Measurements from ENCODE around the gene ITGB1BP2.
"Not testable (repeated sequence)": the region's sequence is repeated elsewhere in the genome, so short reads cannot be mapped to it uniquely, and the experiment has no call there.

ITGB1BP2 gene

GRCh38 chrX:71281300-71281699 lies 20.2 kb upstream of the ITGB1BP2 start:
- peaks cover 5 to 11% of the 10 kb centered on the region in 2 donors for H3K4me1 ChIP-seq (ENCODE audit: control insufficient read depth in 1 of 2, insufficient read depth in 2 of 2, low read length in 2 of 2)
- not testable (repeated sequence) for H3K36me3 ChIP-seq (ENCODE audit: control insufficient read depth in 1 of 2, insufficient read depth in 2 of 2, low read length in 2 of 2); H3K27me3 ChIP-seq (ENCODE audit: control insufficient read depth in 1 of 2, insufficient read depth in 2 of 2, low read length in 2 of 2); H3K27ac ChIP-seq (ENCODE audit: low read depth, low read length); H3K9me3 ChIP-seq (ENCODE audit: control insufficient read depth in 1 of 2, low read length in 2 of 2); H3K4me3 ChIP-seq (ENCODE audit: low read depth in 1 of 2, low read length in 2 of 2); H3K9ac ChIP-seq (ENCODE audit: low read depth in 1 of 2, low read length in 2 of 2)

- H3K27ac ChIP-seq (ENCODE audit: low read depth, low read length) = peak overlapping the region; percentile 72
- H3K4me3 ChIP-seq (ENCODE audit: low read depth in 1 of 2, low read length in 2 of 2) = peak overlapping the region; percentile 67 to 77
- H3K36me3 ChIP-seq (ENCODE audit: control insufficient read depth in 1 of 2, insufficient read depth in 2 of 2, low read length in 2 of 2) = no peaks in the 10 kb centered on the region
- H3K27me3 ChIP-seq (ENCODE audit: control insufficient read depth in 1 of 2, insufficient read depth in 2 of 2, low read length in 2 of 2) = no peaks in the 10 kb centered on the region
- H3K4me1 ChIP-seq (ENCODE audit: control insufficient read depth in 1 of 2, insufficient read depth in 2 of 2, low read length in 2 of 2) = peaks cover 5 to 11% of the 10 kb centered on the region in 2 donors
- no peaks in the 10 kb centered on the region for H3K9me3 ChIP-seq (ENCODE audit: control insufficient read depth in 1 of 2, low read length in 2 of 2)
- H3K9ac ChIP-seq (ENCODE audit: low read depth in 1 of 2, low read length in 2 of 2) = peak overlapping the region; percentile 51 to 59
These were observed 18.8 kb upstream of the ITGB1BP2 start for GRCh38 chrX:71282514-71283402.

GRCh38 chrX:71283403-71284143 lies 18.0 kb upstream of the ITGB1BP2 start, which contains the start of gene NONO:
Gene NONO (plus strand): TSS chrX:71283635. CDS start chrX:71290638, 7,003 bp downstream.
- peak within 1 kb of the TSS; percentile 77 to 93 for H3K9ac ChIP-seq (ENCODE audit: low read depth in 1 of 2, low read length in 2 of 2)
- no peaks in the 10 kb centered on the region for H3K27me3 ChIP-seq (ENCODE audit: control insufficient read depth in 1 of 2, insufficient read depth in 2 of 2, low read length in 2 of 2)
- no peaks in the 10 kb centered on the region for H3K9me3 ChIP-seq (ENCODE audit: control insufficient read depth in 1 of 2, low read length in 2 of 2)
- no peaks in the 10 kb centered on the region for H3K36me3 ChIP-seq (ENCODE audit: control insufficient read depth in 1 of 2, insufficient read depth in 2 of 2, low read length in 2 of 2)
- peaks cover 5 to 11% of the 10 kb centered on the region in 2 donors for H3K4me1 ChIP-seq (ENCODE audit: control insufficient read depth in 1 of 2, insufficient read depth in 2 of 2, low read length in 2 of 2)
- H3K27ac ChIP-seq (ENCODE audit: low read depth, low read length) = peak within 1 kb of the TSS; percentile 85
- H3K4me3 ChIP-seq (ENCODE audit: low read depth in 1 of 2, low read length in 2 of 2) = peak within 1 kb of the TSS; percentile 77 to 82

GRCh38 chrX:71285929-71286328 lies 15.6 kb upstream of the ITGB1BP2 start:
- peak overlapping the region in 1 of 2 donors; percentile 93 for H3K9ac ChIP-seq (ENCODE audit: low read depth in 1 of 2, low read length in 2 of 2)
- no peaks in the 10 kb centered on the region for H3K27me3 ChIP-seq (ENCODE audit: control insufficient read depth in 1 of 2, insufficient read depth in 2 of 2, low read length in 2 of 2)
- H3K4me1 ChIP-seq (ENCODE audit: control insufficient read depth in 1 of 2, insufficient read depth in 2 of 2, low read length in 2 of 2) = peaks cover 5 to 11% of the 10 kb centered on the region in 2 donors
- H3K9me3 ChIP-seq (ENCODE audit: control insufficient read depth in 1 of 2, low read length in 2 of 2) = no peaks in the 10 kb centered on the region
- peaks cover 3 to 6% of the 10 kb centered on the region in 2 donors for H3K36me3 ChIP-seq (ENCODE audit: control insufficient read depth in 1 of 2, insufficient read depth in 2 of 2, low read length in 2 of 2)
- no peak overlapping the region for H3K27ac ChIP-seq (ENCODE audit: low read depth, low read length)
- H3K4me3 ChIP-seq (ENCODE audit: low read depth in 1 of 2, low read length in 2 of 2) = peak overlapping the region; percentile 35 to 82

- H3K4me1 ChIP-seq (ENCODE audit: control insufficient read depth in 1 of 2, insufficient read depth in 2 of 2, low read length in 2 of 2) = no peaks in the 10 kb centered on the region
- no peaks in the 10 kb centered on the region for H3K9me3 ChIP-seq (ENCODE audit: control insufficient read depth in 1 of 2, low read length in 2 of 2)
- H3K27ac ChIP-seq (ENCODE audit: low read depth, low read length) = no peak overlapping the region
- H3K9ac ChIP-seq (ENCODE audit: low read depth in 1 of 2, low read length in 2 of 2) = no peak overlapping the region
- peaks cover 18 to 42% of the 10 kb centered on the region in 2 donors for H3K36me3 ChIP-seq (ENCODE audit: control insufficient read depth in 1 of 2, insufficient read depth in 2 of 2, low read length in 2 of 2)
- H3K27me3 ChIP-seq (ENCODE audit: control insufficient read depth in 1 of 2, insufficient read depth in 2 of 2, low read length in 2 of 2) = no peaks in the 10 kb centered on the region
- no peak overlapping the region for H3K4me3 ChIP-seq (ENCODE audit: low read depth in 1 of 2, low read length in 2 of 2)
These were observed 10.2 kb upstream of the ITGB1BP2 start for GRCh38 chrX:71291381-71291780.

- Histone ChIP-seq H3K4me1 (ENCODE audit: control insufficient read depth in 1 of 2, insufficient read depth in 2 of 2, low read length in 2 of 2) (no peaks in the 10 kb centered on the region), H3K4me3 (ENCODE audit: low read depth in 1 of 2, low read length in 2 of 2) (no peak overlapping the region), H3K9me3 (ENCODE audit: control insufficient read depth in 1 of 2, low read length in 2 of 2) (no peaks in the 10 kb centered on the region), H3K36me3 (ENCODE audit: control insufficient read depth in 1 of 2, insufficient read depth in 2 of 2, low read length in 2 of 2) (peaks cover 31 to 56% of the 10 kb centered on the region in 2 donors), H3K9ac (ENCODE audit: low read depth in 1 of 2, low read length in 2 of 2) (no peak overlapping the region), H3K27ac (ENCODE audit: low read depth, low read length) (no peak overlapping the region), H3K27me3 (ENCODE audit: control insufficient read depth in 1 of 2, insufficient read depth in 2 of 2, low read length in 2 of 2) (no peaks in the 10 kb centered on the region)
These were observed 8.7 kb upstream of the ITGB1BP2 start for GRCh38 chrX:71292669-71293365.

- peaks cover 34 to 58% of the 10 kb centered on the region in 2 donors for H3K36me3 ChIP-seq (ENCODE audit: control insufficient read depth in 1 of 2, insufficient read depth in 2 of 2, low read length in 2 of 2)
These were observed 4.7 kb upstream of the ITGB1BP2 start for GRCh38 chrX:71296806-71297205.

GRCh38 chrX:71298119-71298518 lies 3.4 kb upstream of the ITGB1BP2 start:
- Histone ChIP-seq H3K27ac (ENCODE audit: low read depth, low read length) (no peak overlapping the region), H3K36me3 (ENCODE audit: control insufficient read depth in 1 of 2, insufficient read depth in 2 of 2, low read length in 2 of 2) (peaks cover 28 to 45% of the 10 kb centered on the region in 2 donors), H3K4me1 (ENCODE audit: control insufficient read depth in 1 of 2, insufficient read depth in 2 of 2, low read length in 2 of 2) (no peaks in the 10 kb centered on the region), H3K9me3 (ENCODE audit: control insufficient read depth in 1 of 2, low read length in 2 of 2) (no peaks in the 10 kb centered on the region), H3K9ac (ENCODE audit: low read depth in 1 of 2, low read length in 2 of 2) (no peak overlapping the region), H3K4me3 (ENCODE audit: low read depth in 1 of 2, low read length in 2 of 2) (no peak overlapping the region), H3K27me3 (ENCODE audit: control insufficient read depth in 1 of 2, insufficient read depth in 2 of 2, low read length in 2 of 2) (no peaks in the 10 kb centered on the region)

More at GRCh38 chrX:71296806-71297205, 4.7 kb upstream of the ITGB1BP2 start:
- Histone ChIP-seq H3K27ac (ENCODE audit: low read depth, low read length) (no peak overlapping the region), H3K4me1 (ENCODE audit: control insufficient read depth in 1 of 2, insufficient read depth in 2 of 2, low read length in 2 of 2) (no peaks in the 10 kb centered on the region), H3K9ac (ENCODE audit: low read depth in 1 of 2, low read length in 2 of 2) (no peak overlapping the region), H3K27me3 (ENCODE audit: control insufficient read depth in 1 of 2, insufficient read depth in 2 of 2, low read length in 2 of 2) (no peaks in the 10 kb centered on the region), H3K4me3 (ENCODE audit: low read depth in 1 of 2, low read length in 2 of 2) (no peak overlapping the region), H3K9me3 (ENCODE audit: control insufficient read depth in 1 of 2, low read length in 2 of 2) (no peaks in the 10 kb centered on the region)

GRCh38 chrX:71300064-71300463 lies 1.5 kb upstream of the ITGB1BP2 start:
- H3K4me3 ChIP-seq (ENCODE audit: low read depth in 1 of 2, low read length in 2 of 2); H3K4me1 ChIP-seq (ENCODE audit: control insufficient read depth in 1 of 2, insufficient read depth in 2 of 2, low read length in 2 of 2); H3K27me3 ChIP-seq (ENCODE audit: control insufficient read depth in 1 of 2, insufficient read depth in 2 of 2, low read length in 2 of 2); H3K9me3 ChIP-seq (ENCODE audit: control insufficient read depth in 1 of 2, low read length in 2 of 2); H3K9ac ChIP-seq (ENCODE audit: low read depth in 1 of 2, low read length in 2 of 2); H3K27ac ChIP-seq (ENCODE audit: low read depth, low read length): not testable (repeated sequence)
- peaks cover 28 to 37% of the 10 kb centered on the region in 2 donors for H3K36me3 ChIP-seq (ENCODE audit: control insufficient read depth in 1 of 2, insufficient read depth in 2 of 2, low read length in 2 of 2)

Measured in duodenal mucosa (tissue), 2 donors.